IPS-18a (cell line): ENCODE data around the gene LMO1.

Experiments
- H3K27ac ChIP-seq: one replicate; pipeline ENCODE4 v1.5.1; 2013; ENCODE audit warnings: low read length
- H3K27me3 ChIP-seq: one replicate; pipeline ENCODE4 v1.6.1; 2013; ENCODE audit warnings: mild to moderate bottlenecking, low read length; ENCODE audit not compliant: control insufficient read depth, insufficient read depth
- H3K36me3 ChIP-seq: one replicate; pipeline ENCODE4 v1.6.1; 2013; ENCODE audit warnings: low read depth, low read length; ENCODE audit not compliant: control insufficient read depth
- H3K4me1 ChIP-seq: one replicate; pipeline ENCODE4 v1.6.1; 2013; ENCODE audit warnings: low read depth, low read length; ENCODE audit not compliant: control insufficient read depth
- H3K4me3 ChIP-seq: one replicate; pipeline ENCODE4 v1.5.1; 2013; ENCODE audit warnings: low read length
- H3K9ac ChIP-seq: one replicate; pipeline ENCODE4 v1.6.1; 2013; ENCODE audit warnings: mild to moderate bottlenecking, low read length, moderate library complexity
- H3K9me3 ChIP-seq: one replicate; pipeline ENCODE4 v1.6.1; 2013; ENCODE audit warnings: low read depth, low read length; ENCODE audit not compliant: control insufficient read depth

The LMO1 gene

GRCh38 chr11:8190431-8190830 lies 73.2 kb downstream of the LMO1 start:
- no peak overlapping the region for H3K9ac ChIP-seq
- H3K27ac ChIP-seq = no peak overlapping the region
- H3K27me3 ChIP-seq = no peaks in the 10 kb centered on the region
- H3K36me3 ChIP-seq = no peaks in the 10 kb centered on the region
- no peak overlapping the region for H3K4me3 ChIP-seq
- no peaks in the 10 kb centered on the region for H3K4me1 ChIP-seq
- H3K9me3 ChIP-seq = no peaks in the 10 kb centered on the region

- H3K4me3 ChIP-seq = no peak overlapping the region
- H3K9ac ChIP-seq = no peak overlapping the region
- H3K9me3 ChIP-seq = no peaks in the 10 kb centered on the region
- no peaks in the 10 kb centered on the region for H3K27me3 ChIP-seq
- no peaks in the 10 kb centered on the region for H3K36me3 ChIP-seq
- no peak overlapping the region for H3K27ac ChIP-seq
- H3K4me1 ChIP-seq = no peaks in the 10 kb centered on the region
These were observed 77.2 kb downstream of the LMO1 start for GRCh38 chr11:8186429-8186828.

- Histone ChIP-seq H3K27me3 (no peaks in the 10 kb centered on the region), H3K4me1 (no peaks in the 10 kb centered on the region), H3K9ac (no peak overlapping the region), H3K36me3 (no peaks in the 10 kb centered on the region), H3K9me3 (no peaks in the 10 kb centered on the region), H3K27ac (no peak overlapping the region), H3K4me3 (no peak overlapping the region)
These were observed 80.6 kb downstream of the LMO1 start for GRCh38 chr11:8183111-8183510.

GRCh38 chr11:8180469-8180868 lies 83.2 kb downstream of the LMO1 start:
- no peak overlapping the region for H3K4me3 ChIP-seq
- no peaks in the 10 kb centered on the region for H3K36me3 ChIP-seq
- H3K27me3 ChIP-seq = no peaks in the 10 kb centered on the region
- H3K4me1 ChIP-seq = no peaks in the 10 kb centered on the region
- H3K9me3 ChIP-seq = no peaks in the 10 kb centered on the region
- H3K27ac ChIP-seq = no peak overlapping the region
- no peak overlapping the region for H3K9ac ChIP-seq

- Histone ChIP-seq H3K9ac (no peak overlapping the region), H3K27ac (no peak overlapping the region), H3K9me3 (no peaks in the 10 kb centered on the region), H3K4me3 (no peak overlapping the region), H3K36me3 (no peaks in the 10 kb centered on the region), H3K27me3 (peaks cover 6% of the 10 kb centered on the region), H3K4me1 (no peaks in the 10 kb centered on the region)
These were observed 85.4 kb downstream of the LMO1 start for GRCh38 chr11:8178297-8178696.

- H3K9ac ChIP-seq = no peak overlapping the region
- H3K27me3 ChIP-seq = peaks cover 6% of the 10 kb centered on the region
- H3K9me3 ChIP-seq = no peaks in the 10 kb centered on the region
- no peak overlapping the region for H3K27ac ChIP-seq
- no peak overlapping the region for H3K4me3 ChIP-seq
- no peaks in the 10 kb centered on the region for H3K36me3 ChIP-seq
- H3K4me1 ChIP-seq = no peaks in the 10 kb centered on the region
These were observed 86.5 kb downstream of the LMO1 start for GRCh38 chr11:8177136-8177535.
